ENCODE data around the gene SRP68.
"Not testable (repeated sequence)": the region's sequence is repeated elsewhere in the genome, so short reads cannot be mapped to it uniquely, and the experiment has no call there.

The SRP68 gene

DNA sequence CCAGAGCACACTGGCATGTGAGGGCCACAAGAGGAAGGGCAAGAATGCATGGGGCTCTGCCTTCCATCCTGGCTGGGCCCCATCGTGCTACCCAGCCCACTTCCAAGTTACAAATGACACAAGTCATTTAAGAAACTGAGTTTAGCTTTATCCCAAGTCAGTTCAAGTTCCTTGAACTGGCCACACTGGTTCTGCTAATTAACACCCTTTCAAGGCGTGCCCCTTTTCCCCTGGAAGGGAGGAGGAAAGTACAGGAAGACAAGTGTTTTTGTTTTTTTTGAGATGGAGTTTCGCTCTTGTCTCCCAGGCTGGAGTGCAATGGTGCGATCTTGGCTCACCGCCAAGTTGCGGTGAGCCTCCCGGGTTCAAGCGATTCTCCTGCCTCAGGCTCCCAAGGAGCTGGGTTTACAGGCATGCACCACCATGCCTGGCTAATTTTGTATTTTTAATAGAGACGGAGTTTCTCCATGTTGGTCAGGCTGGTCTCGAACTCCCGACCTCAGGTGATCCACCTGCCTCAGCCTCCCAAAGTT is 27.8 kb downstream of the SRP68 start:
- not testable (repeated sequence) for DNase-seq

DNA sequence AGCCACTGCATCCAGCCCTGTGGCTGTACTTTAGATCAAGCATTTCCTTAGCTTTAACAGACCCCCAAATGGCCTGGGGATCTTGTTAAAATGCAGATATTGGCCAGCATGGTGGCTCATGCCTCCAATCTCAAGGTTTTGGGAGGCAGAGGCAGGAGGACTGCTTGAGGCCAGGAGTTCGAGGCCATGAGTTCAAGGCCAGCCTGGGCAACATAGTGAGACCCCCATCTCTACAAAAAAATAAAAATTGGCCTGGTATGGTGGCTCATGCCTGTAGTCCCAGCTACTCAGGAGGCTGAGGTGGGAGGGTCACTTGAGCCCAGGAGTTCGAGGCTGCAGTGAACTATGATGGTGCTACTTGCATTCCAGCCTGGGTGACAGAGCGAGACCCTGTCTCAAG is 29.4 kb downstream of the SRP68 start:
- not testable (repeated sequence) for DNase-seq

DNA sequence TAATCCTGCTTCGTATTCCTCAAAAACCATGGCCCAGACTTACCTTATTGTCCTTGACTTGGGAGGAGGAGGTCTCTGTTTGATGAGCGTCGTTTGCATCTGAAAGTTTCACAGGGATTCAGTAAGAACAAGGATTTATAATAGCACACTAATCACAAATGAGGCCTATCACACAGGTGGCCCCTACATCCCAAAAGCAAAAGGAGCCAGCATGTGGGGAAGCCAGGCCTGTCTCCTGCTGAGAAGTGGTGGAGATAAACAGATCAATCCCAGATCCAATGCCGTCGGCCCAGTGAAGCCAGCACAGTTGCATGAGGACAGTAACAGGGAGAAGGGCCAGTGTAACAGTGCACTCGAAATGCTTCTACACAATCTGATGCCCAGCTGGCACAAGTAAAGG is 31.9 kb downstream of the SRP68 start:
- DNase-seq: no peak

DNA sequence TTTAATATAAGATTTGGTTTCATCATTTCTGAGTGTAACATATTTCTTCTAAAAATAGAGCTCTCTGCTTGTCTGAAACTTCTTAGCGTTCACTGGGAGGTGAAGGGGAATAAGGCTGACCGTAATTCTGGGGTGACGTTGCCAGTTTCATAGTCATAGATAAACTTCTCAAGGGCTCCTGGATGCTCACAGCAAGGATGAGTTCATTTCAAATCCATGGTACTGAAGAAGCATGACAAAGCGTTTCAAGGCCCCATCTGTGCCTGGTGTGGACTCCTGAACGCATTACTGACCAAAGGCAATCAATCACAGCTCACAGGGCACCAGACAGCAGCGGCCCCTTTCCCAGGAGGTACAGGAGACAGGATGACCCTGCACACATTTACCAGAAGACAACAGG is 33.2 kb downstream of the SRP68 start:
- no peak for DNase-seq

DNA sequence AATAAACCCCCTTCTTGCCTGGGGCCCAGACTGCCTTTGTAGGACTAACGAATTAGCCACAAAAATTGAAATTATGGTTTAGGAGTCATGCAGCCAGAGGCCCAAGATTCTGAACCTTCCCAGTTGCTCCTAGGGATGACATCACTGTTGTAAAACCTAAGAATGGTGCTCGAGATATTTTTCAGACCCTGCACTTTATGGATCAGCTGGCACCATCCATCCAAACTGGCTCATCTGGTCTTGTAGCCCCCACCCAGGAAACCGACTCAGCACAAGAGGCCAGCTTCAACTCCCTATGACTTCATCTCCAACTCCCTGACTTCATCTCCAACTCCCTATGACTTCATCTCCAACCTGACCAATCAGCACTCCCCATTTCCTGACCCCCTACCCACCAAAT is 34.3 kb downstream of the SRP68 start:
- DNase-seq: no peak

DNA sequence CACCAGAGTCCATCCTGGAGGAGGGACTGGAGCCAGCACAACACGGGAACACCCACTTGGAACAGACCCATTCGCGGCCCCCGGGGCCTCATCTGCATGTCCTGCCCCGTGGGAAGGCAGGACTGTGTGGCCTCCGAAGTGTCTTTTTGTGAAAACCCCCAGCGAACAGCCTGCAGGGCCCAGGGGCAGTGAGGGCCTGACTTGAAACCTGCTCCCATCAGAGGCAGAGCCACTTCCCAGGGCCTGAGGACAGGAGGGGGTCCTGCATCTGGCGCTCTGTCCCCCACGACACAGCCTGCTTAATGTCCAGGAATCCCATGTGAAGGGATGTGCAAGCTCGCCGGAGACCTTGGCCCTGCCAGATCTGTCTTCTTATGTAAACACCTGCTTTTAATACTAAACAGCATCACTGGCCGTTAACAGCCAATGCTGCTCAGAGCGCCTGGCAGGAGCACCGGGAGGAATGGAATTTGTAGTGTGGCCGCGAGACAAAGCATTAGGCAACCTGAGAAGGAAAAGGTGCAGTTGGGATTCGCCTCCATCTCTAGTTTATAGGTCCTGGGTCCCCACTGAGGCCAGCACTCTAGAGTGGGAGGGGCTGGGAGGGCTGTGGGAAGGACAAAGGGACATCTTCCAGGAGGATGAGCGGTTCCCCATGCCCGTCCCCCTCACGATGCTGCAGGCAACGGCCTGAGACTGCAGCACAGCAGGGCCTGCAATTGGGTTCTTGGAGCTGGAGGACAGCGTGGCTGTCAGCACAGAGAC is 35.6 kb downstream of the SRP68 start:
- no peak for DNase-seq

DNA sequence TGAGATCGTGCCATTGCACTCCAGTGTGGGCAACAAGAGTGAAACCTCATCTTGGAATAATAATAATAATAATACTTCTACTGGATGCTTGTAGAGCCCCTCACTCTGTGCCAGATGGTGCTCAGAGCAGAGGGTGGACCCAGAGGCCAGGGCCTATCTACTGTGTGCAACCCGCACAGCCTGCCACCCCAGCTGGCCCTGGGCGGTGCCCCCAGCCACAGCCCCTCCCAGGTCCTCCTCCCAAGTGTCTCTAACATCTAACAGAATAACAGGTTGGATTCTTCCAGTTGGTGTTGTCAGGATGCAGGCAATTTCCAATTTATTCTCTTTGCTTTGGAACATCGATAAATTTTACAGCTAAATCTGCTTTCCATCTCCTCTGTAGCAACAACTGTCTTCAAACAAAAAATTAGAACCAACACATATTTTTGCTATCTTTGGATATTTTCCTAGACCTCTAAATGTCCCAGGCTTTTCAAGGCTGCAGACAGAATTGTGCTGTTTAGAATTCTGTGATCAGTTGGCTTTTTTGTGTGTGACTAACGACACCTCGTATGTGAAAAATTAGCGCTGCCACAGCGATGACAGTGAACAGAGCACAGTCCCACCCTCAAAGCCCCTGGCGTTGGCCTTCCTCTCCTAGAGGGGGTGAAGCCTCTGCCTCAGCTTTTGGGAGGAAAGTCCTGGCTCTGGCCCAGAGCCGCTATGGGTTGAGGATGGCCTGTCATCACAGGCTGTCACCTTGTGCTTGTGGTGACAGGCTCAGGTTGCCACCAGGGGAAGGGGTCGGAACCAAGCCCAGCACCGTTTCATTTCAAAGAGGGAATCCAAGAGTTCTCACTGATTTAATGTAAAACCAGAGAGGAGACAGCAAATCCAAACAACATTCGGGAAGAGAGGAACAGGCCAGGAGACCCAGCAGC is 37.6 kb downstream of the SRP68 start:
- DNase-seq: no peak

DNA sequence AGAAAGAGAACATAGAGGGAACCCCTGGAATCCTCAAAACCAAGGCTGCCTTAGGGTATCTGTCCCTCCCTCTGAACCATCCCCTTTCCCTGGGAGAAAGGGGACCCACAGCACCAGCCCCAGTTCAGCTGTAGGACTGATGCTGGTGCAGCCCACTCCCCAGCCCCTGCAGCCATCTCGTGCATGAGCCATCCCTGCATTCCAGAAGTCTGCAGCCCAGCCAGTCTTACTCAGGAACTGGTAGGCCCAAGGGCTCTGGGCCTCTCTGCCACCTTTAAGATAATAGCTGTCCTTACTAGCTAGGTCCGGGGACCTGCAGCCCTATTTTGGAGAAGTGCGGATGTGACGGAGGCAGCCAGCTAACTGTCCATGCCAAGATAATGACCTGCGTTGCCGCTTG is 39.2 kb downstream of the SRP68 start:
- DNase-seq: no peak

DNA sequence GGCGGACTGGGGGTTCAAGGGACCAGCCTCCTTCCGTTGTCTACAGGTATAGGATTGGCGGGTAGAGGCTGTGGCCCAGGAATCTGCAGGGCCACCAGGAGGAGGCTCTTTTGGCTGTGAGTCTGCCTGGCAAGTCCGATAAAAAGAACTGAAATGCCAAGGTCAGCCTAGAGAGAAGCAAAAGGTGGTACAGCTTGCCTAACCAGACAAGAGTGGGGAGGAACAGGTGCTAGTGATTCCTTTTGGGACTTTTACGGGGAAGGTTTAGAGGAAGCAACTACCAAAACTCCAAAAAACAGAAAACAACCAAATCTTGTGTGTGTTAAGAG is 39.6 kb downstream of the SRP68 start:
- DNase-seq: no peak

DNA sequence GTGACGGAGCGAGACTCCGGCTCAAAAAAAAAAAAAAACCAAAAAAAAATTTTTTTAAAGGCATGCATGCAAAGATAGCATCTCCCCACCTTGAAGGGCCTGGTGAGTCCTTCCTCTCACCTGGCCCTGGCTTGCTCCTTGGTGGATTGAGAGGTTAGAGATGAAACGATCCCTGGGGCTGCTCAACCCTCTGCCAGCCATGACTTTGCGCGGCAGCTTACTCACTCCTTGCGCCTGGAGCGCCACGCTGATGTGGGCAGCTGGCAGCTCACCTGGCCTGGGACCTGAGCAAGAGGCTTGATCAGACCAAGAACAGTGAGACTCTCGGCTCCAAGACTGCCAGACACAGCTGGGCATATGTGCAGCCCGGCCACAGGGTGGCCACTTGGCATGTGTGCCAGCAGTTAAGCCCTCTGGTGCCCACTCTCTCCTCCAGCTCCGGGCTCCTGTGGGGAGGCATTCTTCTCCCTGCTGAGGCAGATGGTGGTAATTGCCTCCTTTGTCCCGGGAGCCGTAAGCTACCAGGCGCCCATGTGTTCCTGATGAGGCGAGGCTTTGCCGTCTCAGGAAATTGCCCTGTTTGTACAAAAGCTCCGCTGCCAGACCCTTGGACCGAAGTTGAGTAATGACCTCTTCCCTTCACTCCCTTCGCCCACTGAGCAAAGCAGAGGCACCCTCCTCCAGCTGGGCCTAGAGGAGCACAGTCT is 40.1 kb downstream of the SRP68 start:
- DNase-seq: no peak

DNA sequence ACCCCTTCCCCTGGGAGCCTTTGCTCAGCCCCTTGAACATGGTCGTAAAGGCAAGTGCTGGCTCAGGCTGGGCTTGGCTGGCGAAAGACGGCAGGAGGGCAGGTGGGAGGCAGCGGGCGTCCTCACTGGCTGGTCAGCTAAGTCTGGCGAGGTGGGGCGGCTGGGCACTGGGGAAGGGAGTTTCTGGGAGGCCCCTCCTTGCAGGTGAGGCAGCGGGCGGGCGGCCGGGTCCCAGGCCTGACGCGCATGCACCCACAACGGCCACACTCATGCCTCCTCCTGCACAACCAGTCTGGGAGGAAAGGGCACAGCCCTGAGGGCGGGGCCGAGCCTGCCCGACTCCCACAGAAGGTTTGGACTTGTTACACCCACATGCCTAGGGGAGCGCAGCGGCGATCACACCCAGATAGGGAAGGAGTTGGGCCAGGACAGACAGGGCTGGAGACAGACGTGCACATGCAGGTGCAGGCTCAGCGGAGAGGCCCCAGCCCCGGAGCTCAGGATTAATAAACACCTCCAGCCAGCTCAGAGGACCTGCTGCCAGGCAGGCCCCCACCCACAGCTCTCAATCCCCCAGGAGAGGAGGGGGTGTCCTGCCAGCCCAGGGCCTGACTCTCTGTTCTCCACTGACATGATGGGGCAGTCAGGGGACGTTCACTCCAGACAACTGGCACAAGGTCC is 45.0 kb downstream of the SRP68 start, which contains the start of gene EVPL:
EVPL (minus strand) TSS at position 148 of the 681 bp plus-strand sequence; CDS start at position 40, 108 bp downstream.
- DNase-seq: no peak

DNA sequence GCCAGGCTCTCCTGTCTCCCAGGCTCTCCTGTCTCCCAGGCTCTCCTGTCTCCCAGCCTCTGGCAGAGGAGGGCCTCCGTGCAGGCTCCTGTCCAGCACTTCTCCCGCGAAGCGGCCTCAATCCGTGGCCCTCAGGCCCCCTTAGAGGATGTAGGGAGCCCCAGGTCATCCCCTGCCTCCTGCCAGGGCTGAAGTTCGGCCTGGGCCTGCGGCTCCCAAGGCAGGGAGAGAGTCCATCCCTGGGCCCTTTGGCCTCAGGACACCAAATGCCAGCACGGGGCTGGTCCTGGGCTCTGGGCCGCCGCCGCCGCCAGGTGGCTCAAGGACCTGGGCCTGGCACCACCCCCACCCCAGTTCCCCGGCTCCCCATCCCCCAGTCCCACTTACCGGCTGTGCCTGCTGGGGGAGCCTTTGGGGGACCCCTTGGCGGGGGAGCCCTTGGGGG is 45.6 kb downstream of the SRP68 start:
- DNase-seq: no peak

DNA sequence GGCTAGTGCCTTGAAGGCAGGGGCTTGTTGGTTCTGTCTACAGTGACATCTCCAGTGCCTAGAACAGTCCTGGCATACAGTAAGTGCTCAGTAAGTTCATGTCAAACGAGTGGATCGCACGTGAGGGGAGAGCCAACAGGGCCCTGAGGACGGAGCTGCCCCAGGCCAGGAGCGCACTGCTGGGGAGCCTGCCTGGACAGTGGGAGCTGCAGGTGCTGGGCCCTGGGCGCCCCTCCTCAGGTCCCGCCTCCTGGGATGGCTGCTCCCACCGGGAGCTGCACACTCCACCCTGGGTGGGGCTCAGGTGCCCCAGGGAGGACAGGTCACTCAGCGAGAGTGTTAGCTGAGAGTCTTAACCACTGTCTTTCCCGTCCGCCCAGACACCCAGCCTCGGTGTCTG is 47.0 kb downstream of the SRP68 start:
- no peak for DNase-seq

DNA sequence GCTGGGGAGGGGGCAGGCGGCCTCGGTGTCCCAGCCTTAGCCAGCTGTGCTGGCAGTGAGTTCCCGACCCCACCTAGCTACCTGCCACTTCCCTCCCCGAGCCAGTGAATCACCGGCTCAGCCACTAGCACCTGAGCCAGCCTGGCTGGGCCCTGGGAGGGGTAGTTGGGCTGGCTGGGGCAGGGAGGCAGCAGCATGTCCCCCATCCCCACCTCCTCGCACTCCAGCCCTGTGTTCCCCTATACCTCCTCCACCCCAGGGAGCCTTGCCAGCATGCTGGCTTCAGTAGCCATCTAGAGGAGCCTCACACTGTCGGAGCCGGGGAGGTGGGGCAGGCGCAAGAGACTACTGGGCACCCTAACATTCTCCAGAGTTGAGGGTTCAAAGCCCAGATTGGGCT is 48.0 kb downstream of the SRP68 start:
- DNase-seq: no peak

DNA sequence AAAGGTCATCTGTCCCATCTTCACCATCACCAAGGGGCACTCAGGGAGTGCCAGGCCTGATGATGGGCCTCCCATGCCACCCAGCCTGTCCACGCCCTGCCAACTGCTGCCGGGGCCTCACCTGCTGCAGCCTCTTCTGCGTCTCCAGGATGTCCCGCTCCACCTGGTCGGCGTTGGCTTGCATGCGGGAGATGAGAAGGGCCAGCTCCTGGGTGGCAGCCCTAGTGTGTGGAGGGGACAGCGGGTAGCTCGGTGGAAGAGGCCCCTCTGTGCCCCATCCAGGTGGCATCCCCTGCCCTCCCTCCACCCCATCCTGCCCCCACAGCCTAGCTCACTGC is 48.4 kb downstream of the SRP68 start:
- DNase-seq: no peak

DNA sequence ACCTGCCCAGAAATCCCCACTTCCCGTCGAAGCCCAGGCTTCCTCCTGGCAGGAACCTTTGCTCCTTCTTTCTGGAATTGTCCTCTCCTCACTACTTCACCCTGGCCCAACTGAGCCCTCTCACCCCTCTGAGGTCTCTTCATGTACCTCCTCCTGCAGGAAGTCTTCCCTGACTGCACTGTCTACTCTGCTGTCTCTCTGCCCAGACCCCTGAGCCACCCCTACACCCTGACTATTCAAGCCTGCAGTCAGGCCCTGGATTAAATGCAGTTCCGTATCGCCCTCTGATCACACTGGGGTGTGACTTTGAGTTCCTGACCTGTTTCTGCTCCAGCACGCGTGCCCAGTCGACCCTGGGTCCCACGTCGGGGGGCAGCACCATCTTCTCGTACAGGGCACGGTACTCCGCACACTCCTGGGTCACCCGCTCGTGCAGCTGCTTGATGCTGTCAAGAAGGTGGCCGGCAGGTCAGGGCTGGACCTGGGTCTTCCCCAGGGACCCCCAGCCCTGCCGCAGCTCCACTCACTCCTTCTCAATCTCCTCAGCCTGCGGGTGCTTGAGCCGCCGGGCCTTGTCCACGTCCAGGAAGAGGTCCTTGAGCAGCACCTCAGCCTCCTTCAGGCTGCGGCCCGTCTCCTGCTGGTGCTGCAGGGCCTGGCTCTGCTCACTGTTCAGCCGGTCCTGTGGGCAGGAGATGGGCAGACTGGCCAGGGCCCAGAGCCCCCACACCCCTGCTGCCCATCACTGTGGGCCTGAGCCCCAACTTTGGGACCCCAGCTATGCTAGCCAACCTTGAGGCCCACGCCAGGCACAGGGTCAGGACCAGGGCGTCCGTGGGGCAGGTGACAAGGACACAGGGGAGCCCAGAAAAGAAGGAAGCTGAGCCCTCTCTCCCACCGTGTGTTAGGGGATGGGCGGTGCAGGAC is 49.1 kb downstream of the SRP68 start:
- DNase-seq: no peak

DNA sequence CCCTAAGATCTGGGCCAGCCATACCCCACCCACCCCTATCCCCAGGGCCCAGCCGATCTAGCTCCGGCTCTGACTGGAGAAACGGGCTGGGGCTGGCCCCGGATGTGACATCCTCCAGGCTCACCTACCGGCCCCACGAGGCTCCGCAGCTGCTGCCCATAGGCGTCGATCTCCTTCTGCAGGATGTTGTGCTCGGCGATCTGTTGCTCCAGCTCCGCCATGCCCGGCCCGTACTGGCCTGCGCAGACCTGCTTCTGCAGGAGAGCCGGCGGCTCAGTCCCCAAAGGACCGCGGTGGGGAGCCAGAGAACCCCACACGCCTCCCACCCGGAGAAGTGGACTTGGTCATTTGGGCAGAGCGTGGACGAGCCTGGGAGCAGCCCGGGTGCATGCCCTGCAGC is 50.0 kb downstream of the SRP68 start:
- no peak for DNase-seq

DNA sequence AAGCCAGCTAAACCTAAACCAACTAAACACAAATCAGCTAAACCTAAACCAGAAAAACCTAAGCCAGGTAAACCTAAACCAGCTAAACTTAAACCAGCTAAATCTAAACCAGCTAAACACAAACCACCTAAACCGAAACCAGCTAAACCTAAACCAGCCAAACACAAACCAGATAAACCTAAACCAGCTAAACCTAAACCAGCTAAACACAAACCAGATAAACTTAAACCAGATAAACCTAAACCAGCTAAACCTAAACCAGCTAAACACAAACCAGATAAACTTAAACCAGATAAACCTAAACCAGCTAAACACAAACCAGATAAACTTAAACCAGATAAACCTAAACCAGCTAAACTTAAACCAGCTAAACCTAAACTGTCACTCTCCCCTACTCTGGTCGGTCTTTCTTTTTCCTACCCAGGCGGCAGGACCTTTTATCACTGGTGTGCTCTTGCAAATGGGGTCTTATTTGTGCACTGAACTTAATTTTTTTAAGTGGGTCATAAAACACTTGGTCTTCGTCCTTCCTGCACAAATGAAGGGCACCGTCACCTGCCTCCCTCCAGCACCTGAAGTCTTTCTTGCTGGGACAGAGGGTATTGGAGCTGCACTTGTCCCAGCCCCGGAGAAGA is 52.4 kb downstream of the SRP68 start:
- DNase-seq: no peak

DNA sequence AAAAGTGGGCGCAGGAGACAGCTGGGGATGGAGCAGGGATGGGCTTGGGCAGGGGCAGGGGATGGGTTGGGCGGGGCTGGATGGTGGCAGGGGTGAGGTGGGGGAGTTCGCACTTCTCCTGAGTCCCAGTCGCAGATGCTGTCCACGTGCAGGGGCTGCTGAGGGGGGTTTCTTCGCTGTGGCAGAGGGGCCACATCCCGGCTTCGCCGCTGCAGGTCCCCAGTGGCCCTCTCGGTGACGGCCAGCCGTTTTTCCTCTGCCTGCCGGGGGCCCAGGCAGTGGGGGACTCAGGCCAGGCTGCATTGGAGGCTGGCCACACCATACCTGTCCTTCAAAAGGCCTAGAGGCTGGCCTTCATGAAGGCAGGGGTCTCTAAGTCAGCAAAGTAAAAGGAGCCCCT is 53.5 kb downstream of the SRP68 start:
- no peak for DNase-seq

DNA sequence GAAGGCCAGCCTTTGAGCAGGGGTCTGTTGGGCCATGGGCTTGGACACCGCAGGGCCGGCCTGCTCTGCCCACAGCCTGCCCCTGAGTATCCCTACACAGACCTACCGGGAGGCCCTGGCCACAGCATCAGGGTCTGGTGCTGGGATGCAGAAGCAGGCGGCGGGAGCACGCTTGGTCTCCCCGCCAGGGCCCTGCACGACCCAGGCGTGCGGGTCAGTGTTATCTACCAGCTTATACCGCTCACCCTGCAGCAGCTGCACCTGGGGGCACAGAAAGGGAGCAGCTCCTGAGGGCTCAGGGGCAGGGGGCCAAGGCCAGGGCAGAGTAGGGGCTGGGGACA is 54.0 kb downstream of the SRP68 start:
- DNase-seq: no peak
